RWPE1 (cell line): ENCODE results near the gene SYCE1.
"Not testable (repeated sequence)": the region's sequence is repeated elsewhere in the genome, so short reads cannot be mapped to it uniquely, and the experiment has no call there.

Experiments used
- CTCF ChIA-PET: fragments of 350-600 bp; sonication (Branson Sonifier 250); formaldehyde crosslinking; extraction: SDS; loops from one replicate; lab custom pipeline; 2021; lab: Yijun Ruan, JAX
- POLR2A ChIA-PET: fragments of 400-600 bp; formaldehyde crosslinking; extraction: SDS; loops from one replicate; lab custom pipeline; 2020; ENCODE audit warnings: antibody characterized with exemption; ENCODE audit not compliant: low non-redundant PET; lab: Yijun Ruan, JAX
- DNase-seq: peaks from one replicate; pipeline ENCODE4 v3.0.0; 2012; ENCODE audit warnings: low spot score
- H3K27ac ChIP-seq: fragments of 450-650 bp; 2 replicates; pipeline ENCODE4 v1.5.1; 2017
- CTCF ChIP-seq: fragments of 450-650 bp; conservative IDR thresholded peaks from 2 replicates; pipeline ENCODE4 v1.5.1; 2017; ENCODE audit warnings: low read depth, mild to moderate bottlenecking

Gene SYCE1

GRCh38 chr10:133600657-133601056, 35.3 kb upstream of the SYCE1 start:
- ChIA-PET CTCF (no interaction called here), POLR2A (no interaction called here)
- no peak for TF ChIP-seq CTCF
- H3K27ac ChIP-seq = no peak overlapping the region
- DNase-seq = no peak

DNA sequence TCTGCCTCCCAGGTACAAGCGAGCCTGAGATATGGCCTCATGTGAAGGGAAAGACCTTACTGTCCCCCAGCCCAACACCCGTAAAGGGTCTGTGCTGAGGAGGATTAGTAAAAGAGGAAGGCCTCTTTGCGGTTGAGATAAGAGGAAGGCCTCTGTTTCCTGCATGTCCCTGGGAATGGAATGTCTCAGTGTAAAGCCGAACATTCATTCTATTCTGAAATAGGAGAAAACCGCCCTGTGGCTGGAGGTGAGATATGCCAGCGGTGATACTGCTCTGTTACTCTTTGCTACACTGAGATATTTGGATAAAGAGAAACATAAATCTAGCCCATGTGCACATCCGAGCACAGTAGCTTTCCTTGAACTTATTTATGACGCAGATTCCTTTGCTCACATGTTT, 34.5 kb upstream of the SYCE1 start:
- DNase-seq, POLR2A ChIA-PET, H3K27ac ChIP-seq, CTCF ChIA-PET: not testable (repeated sequence)

GRCh38 chr10:133592716-133593115, 27.3 kb upstream of the SYCE1 start:
- no peak overlapping the region for H3K27ac ChIP-seq
- no peak for DNase-seq
- ChIA-PET CTCF (no interaction called here), POLR2A (no interaction called here)
- TF ChIP-seq CTCF = no peak

DNA sequence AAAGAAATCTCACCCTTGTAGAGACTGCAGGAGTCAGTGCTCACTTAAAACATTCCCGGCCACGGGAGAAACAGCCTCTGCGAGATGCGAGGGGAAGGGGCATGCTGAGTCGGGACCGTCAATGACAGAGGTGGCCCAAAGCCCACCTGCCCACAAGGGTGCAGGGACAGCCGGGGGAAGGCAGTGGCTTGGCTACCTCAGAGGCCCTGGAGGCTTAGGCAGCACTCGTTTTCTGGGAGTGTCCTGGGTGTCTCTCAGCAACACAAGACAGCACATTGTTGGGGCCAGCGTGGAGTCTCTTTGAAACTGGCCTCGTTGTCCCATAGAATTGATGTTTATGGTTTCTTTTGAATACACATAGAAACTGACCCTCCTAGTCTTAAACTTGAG, 25.6 kb upstream of the SYCE1 start:
- CTCF ChIA-PET = interaction anchor here (0.7 kb wide), 1 partner anchor 261 kb away, joined by 3 read pairs; no protein-coding TSS in a partner anchor
- no peak for TF ChIP-seq CTCF
- no peak for DNase-seq
- H3K27ac ChIP-seq = no peak overlapping the region
- POLR2A ChIA-PET = no interaction called here

- no peak for DNase-seq
- CTCF ChIA-PET = interaction anchor here (0.7 kb wide), 1 partner anchor 260 kb away, joined by 3 read pairs; no protein-coding TSS in a partner anchor
- TF ChIP-seq CTCF = no peak
- H3K27ac ChIP-seq = no peak overlapping the region
- POLR2A ChIA-PET = no interaction called here
Measured at GRCh38 chr10:133590226-133590969, 25.0 kb upstream of the SYCE1 start.

DNA sequence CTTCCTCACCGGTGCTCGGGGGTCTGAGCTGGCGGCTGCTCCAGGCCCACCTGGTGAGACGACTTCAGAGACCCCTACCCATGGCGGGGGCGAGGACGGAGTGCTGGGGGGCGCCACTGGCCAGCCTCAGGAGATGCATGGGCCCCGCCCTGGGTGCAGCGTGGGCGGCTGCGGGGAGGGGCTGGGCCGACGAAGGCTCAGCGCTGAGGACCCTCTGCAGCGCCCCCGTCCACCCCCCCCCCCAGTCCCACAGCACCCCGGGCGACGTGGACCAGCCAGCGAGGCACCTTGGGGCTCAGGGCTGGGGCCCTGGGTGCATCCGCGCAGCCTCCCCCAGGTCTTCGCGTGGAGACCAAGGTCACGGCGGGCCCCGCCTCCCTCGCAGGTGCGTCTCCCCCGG, 11.7 kb upstream of the SYCE1 start:
- DNase-seq, CTCF ChIA-PET, H3K27ac ChIP-seq, POLR2A ChIA-PET: not testable (repeated sequence)

- CTCF ChIA-PET, H3K27ac ChIP-seq, DNase-seq, POLR2A ChIA-PET: not testable (repeated sequence)
Measured at GRCh38 chr10:133573460-133573859, 8.1 kb upstream of the SYCE1 start.

GRCh38 chr10:133572055-133572454, 6.7 kb upstream of the SYCE1 start:
- DNase-seq, CTCF ChIA-PET: not testable (repeated sequence)

DNA sequence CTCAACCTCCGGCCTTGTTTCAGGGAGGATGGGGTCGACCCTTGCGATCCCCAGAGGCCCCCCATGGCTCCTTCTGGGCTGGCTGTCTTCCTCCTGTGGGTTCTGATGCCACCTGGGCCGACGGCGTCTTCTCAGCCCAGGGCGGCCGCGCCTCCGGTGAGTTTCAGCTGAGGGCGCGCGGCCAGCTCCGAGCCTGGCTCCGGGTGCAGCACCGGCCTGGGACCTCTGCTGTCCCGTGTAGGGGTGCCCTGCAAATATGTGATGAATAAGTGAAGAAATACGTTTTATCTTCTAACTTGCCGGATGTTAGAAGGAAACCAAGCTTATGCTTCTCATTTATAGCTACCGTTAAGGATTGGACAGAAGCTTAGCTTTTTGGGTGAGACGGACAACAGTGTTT, 4.4 kb upstream of the SYCE1 start:
- DNase-seq, H3K27ac ChIP-seq, CTCF ChIA-PET, POLR2A ChIA-PET: not testable (repeated sequence)

More at GRCh38 chr10:133572055-133572454, 6.7 kb upstream of the SYCE1 start:
- POLR2A ChIA-PET, H3K27ac ChIP-seq: not testable (repeated sequence)

- DNase-seq, H3K27ac ChIP-seq, POLR2A ChIA-PET, CTCF ChIA-PET: not testable (repeated sequence)
Measured at GRCh38 chr10:133568831-133569527, 3.6 kb upstream of the SYCE1 start.
